Stomach (tissue), 4 donors: ENCODE measurements around the gene ARHGAP4.

Source experiments
- CTCF ChIP-seq, 7 experiments: fragments of 450-650 bp in 4 of 7; fragments of 200-600 bp in 3 of 7; sonication (generic) in 3 of 7; IDR thresholded peaks; one replicate each; pipeline ENCODE4 v1.5.1; 2016 to 2019; ENCODE audit warnings: antibody characterized with exemption in 7 of 7, control low read depth in 2 of 7, mild to moderate bottlenecking in 1 of 7
- POLR2A ChIP-seq, 4 donors: fragments of 450-650 bp; IDR thresholded peaks; one replicate each; pipeline ENCODE4 v1.6.1; 2016; ENCODE audit warnings: antibody characterized with exemption in 4 of 4, control low read depth in 2 of 4, mild to moderate bottlenecking in 1 of 4, moderate library complexity in 1 of 4
- POLR2AphosphoS5 ChIP-seq, 3 donors: sonication (generic); formaldehyde crosslinking; IDR thresholded peaks; one replicate each; pipeline ENCODE4 v1.6.1; 2016; ENCODE audit warnings: antibody characterized with exemption in 3 of 3

GRCh38 chrX:153878345-153878744 is 47.7 kb downstream of the ARHGAP4 start:
- TF ChIP-seq CTCF (IDR thresholded peaks at IDR 0.05), result no peak
- no peak for TF ChIP-seq POLR2A (IDR thresholded peaks at IDR 0.05)
- no peak for TF ChIP-seq POLR2AphosphoS5 (IDR thresholded peaks at IDR 0.05)
